ENCODE data around the gene NUAK1. TPM values are rescaled to one million over a fixed set of nuclear protein-coding genes. Genes with fewer than 3 reads are reported as not detected.

The NUAK1 gene
- total RNA-seq, 4 donors from 2014 or later: 13.8 to 38.6 (median 22.8) TPM

GRCh38 chr12:106034316-106034715, 104.4 kb downstream of the NUAK1 start:
- TF ChIP-seq, protein P1, sequence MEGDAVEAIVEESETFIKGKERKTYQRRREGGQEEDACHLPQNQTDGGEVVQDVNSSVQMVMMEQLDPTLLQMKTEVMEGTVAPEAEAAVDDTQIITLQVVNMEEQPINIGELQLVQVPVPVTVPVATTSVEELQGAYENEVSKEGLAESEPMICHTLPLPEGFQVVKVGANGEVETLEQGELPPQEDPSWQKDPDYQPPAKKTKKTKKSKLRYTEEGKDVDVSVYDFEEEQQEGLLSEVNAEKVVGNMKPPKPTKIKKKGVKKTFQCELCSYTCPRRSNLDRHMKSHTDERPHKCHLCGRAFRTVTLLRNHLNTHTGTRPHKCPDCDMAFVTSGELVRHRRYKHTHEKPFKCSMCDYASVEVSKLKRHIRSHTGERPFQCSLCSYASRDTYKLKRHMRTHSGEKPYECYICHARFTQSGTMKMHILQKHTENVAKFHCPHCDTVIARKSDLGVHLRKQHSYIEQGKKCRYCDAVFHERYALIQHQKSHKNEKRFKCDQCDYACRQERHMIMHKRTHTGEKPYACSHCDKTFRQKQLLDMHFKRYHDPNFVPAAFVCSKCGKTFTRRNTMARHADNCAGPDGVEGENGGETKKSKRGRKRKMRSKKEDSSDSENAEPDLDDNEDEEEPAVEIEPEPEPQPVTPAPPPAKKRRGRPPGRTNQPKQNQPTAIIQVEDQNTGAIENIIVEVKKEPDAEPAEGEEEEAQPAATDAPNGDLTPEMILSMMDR (IDR thresholded peaks at IDR 0.05; ENCODE audit: low read depth): no peak

GRCh38 chr12:106033161-106033675, 105.5 kb downstream of the NUAK1 start:
- TF ChIP-seq, protein P1 (IDR thresholded peaks at IDR 0.05; ENCODE audit: low read depth): no peak

GRCh38 chr12:106032623-106032925, 106.2 kb downstream of the NUAK1 start:
- TF ChIP-seq, protein P1 (IDR thresholded peaks at IDR 0.05; ENCODE audit: low read depth): no peak

GRCh38 chr12:106031761-106032622, 106.8 kb downstream of the NUAK1 start:
- TF ChIP-seq, protein P1 (IDR thresholded peaks at IDR 0.05; ENCODE audit: low read depth): no peak

DNA sequence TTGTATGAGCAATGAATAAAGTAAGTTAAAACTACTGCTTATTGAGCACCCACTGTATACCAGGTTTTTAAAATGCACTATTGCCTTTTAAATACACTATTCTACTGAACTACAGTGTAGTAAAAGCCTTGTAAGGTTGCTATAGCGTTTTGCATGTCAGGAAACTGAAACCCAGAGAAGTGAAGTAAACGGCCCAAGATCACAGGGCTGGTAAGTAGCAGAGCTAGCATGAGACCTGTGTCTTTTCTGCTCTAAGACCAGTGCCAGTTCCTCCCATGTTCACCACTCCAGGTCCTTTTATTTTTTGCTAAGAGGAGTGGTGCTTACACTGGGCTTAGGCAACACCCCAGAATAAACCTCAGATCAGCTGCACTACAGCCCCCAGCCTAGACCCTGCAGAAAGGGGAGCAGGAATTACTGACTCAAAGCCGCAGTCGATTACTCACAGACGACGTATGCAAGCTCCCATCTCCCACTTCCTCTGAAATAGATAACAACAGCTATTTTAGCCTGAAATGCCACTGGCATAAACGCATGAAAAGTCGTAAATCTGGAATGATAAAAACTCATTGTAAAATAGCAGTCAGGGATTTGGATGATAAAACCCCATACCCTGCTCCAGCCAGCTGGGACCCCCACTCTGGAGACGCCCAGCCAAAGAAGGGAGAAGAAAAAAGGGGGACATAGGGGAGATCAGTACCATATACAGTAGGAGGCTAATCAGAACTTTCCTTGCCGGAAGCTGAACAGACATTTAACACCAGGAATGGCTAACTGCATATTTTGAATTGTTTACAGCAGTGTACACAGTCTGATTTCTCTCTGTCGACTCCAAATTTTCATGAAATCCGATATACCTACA, 108.3 kb downstream of the NUAK1 start:
- TF ChIP-seq, protein P1 (IDR thresholded peaks at IDR 0.05; ENCODE audit: low read depth): no peak

DNA sequence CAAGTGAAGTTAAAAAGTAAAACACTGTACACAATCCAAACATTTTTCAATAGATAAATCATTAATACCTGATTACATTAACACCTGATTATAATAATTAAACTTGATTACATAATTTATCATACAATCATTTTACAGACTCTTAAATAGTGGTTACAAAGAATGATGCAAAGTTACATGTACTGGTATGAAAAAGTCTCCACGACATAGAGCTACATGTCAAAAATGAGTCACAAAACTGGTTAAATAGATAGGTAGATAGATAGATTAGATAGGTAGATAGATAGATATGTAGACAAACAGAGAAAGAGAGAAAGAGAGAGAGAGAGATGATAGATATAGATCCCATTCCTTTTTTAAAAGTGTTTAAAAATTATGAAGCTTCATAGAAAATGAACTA, 109.2 kb downstream of the NUAK1 start:
- TF ChIP-seq, protein P1 (IDR thresholded peaks at IDR 0.05; ENCODE audit: low read depth): no peak

GRCh38 chr12:106027911-106028310, 110.8 kb downstream of the NUAK1 start:
- TF ChIP-seq, protein P1 (IDR thresholded peaks at IDR 0.05; ENCODE audit: low read depth): no peak

All from subcutaneous adipose tissue (tissue), 4 donors.